Body of pancreas (tissue), 4 donors: ENCODE data around the gene HSPA12B. TPM values are rescaled to one million over a fixed set of nuclear protein-coding genes. Genes with fewer than 3 reads are reported as not detected.
A peak's percentile ranks its signal among the peaks of the same experiment; 100 is the strongest.

Experiments
- ATAC-seq: fragments of 150-250 bp; one replicate; pipeline ENCODE4 v1.9.1; 2016
- DNase-seq, 4 donors: peaks; one replicate each; pipeline ENCODE4 v3.0.0-alpha.2; 2019
- H3K27ac ChIP-seq, 4 donors: fragments of 200-600 bp; sonication (generic); 1 replicate in 3 of 4; 2 replicates in 1 of 4; pipeline versions ENCODE4 v1.5.1 to v1.6.1; 2016 to 2019; ENCODE audit warnings: mild to moderate bottlenecking in 1 of 4, mixed read lengths in 1 of 4, moderate library complexity in 1 of 4
- H3K27me3 ChIP-seq, 2 donors: fragments of 200-600 bp; sonication (generic); one replicate each; pipeline ENCODE4 v1.6.0; 2016; ENCODE audit warnings: mild to moderate bottlenecking in 1 of 2
- H3K36me3 ChIP-seq, 2 donors: fragments of 200-600 bp; sonication (generic); replicated peaks in 1 of 2; 2 replicates each; pipeline ENCODE4 v1.5.1; 2016; ENCODE audit warnings: low read depth in 2 of 2; ENCODE audit not compliant: insufficient read depth in 1 of 2
- H3K4me1 ChIP-seq: fragments of 200-600 bp; sonication (generic); one replicate; pipeline ENCODE4 v1.6.0; 2016
- H3K4me3 ChIP-seq, 2 donors: fragments of 200-600 bp; sonication (generic); 1 replicate in 1 of 2; 2 replicates in 1 of 2; pipeline ENCODE4 v1.5.1; 2016 to 2019
- H3K9me3 ChIP-seq, 3 donors: fragments of 200-600 bp; sonication (generic); 1 replicate in 2 of 3; 2 replicates in 1 of 3; pipeline ENCODE4 v1.5.1; 2016
- CTCF ChIP-seq, 7 experiments: fragments of 450-650 bp in 4 of 7; fragments of 200-600 bp in 3 of 7; sonication (generic) in 3 of 7; IDR thresholded peaks; one replicate each; pipeline ENCODE4 v1.5.1; 2016 to 2019; ENCODE audit warnings: antibody characterized with exemption in 7 of 7
- POLR2A ChIP-seq, 3 donors: fragments of 450-650 bp; IDR thresholded peaks; one replicate each; pipeline ENCODE4 v1.6.1; 2016; ENCODE audit warnings: antibody characterized with exemption in 3 of 3, mild to moderate bottlenecking in 2 of 3
- WGBS, 2 donors: methylation state at CpG; one replicate each; pipeline ENCODE4 v1.1.5; 2017; 5-methylcytosine and 5-hydroxymethylcytosine counted together
- intact Hi-C: fragments of 100-400 bp; cut with DNase I; formaldehyde crosslinking; loops from one replicate; pipeline ENCODE4 v1.15.1; 2023
- total RNA-seq, 2 donors: library from RNA; depleted of rRNA; stranded (reverse); fragments of >200 nt; gene quantifications; one replicate each; pipeline ENCODE4 v1.1.0, GENCODE V29; 2016

Gene HSPA12B
- total RNA-seq, 2 donors from 2014 or later, result 3.3 to 4.4 TPM

GRCh38 chr20:3738111-3739053 is 5.9 kb downstream of the HSPA12B start:
- intact Hi-C loops, result no loop called here

GRCh38 chr20:3739054-3739925 is 6.8 kb downstream of the HSPA12B start:
- Histone ChIP-seq H3K4me1 (peaks cover 16% of the 10 kb centered on the region), H3K27me3 (no peaks in the 10 kb centered on the region), H3K4me3 (no peak overlapping the region), H3K36me3 (no peaks in the 10 kb centered on the region), H3K27ac (peak overlapping the region in 1 of 4 donors; percentile 47), H3K9me3 (no peaks in the 10 kb centered on the region)
- intact Hi-C loops, result no loop called here
- 75 to 77% methylated on average over 18 to 19 of the region's 19 CpGs for WGBS, 2 donors
- DNase-seq (no peak), ATAC-seq (no peak)
- TF ChIP-seq POLR2A (IDR thresholded peaks at IDR 0.05) (no peak), CTCF (IDR thresholded peaks at IDR 0.05) (no peak)

More at GRCh38 chr20:3738111-3739053, 5.9 kb downstream of the HSPA12B start:
- Histone ChIP-seq H3K4me1 (peaks cover 16% of the 10 kb centered on the region), H3K27me3 (no peaks in the 10 kb centered on the region), H3K27ac (no peak overlapping the region), H3K36me3 (no peaks in the 10 kb centered on the region), H3K9me3 (no peaks in the 10 kb centered on the region), H3K4me3 (no peak overlapping the region)
- TF ChIP-seq CTCF (IDR thresholded peaks at IDR 0.05), result no peak
- no peak for TF ChIP-seq POLR2A (IDR thresholded peaks at IDR 0.05)
- 65 to 67% methylated on average over 9 to 11 of the region's 11 CpGs for WGBS, 2 donors
- DNase-seq (no peak), ATAC-seq (no peak)

GRCh38 chr20:3739926-3740451 is 7.5 kb downstream of the HSPA12B start:
- H3K36me3 ChIP-seq, result no peaks in the 10 kb centered on the region
- no peak for TF ChIP-seq POLR2A (IDR thresholded peaks at IDR 0.05)
- no peak for TF ChIP-seq CTCF (IDR thresholded peaks at IDR 0.05)
- peaks cover 19% of the 10 kb centered on the region for H3K4me1 ChIP-seq
- no peaks in the 10 kb centered on the region for H3K27me3 ChIP-seq
- no peak overlapping the region for H3K4me3 ChIP-seq
- ATAC-seq, result no peak
- no peaks in the 10 kb centered on the region for H3K9me3 ChIP-seq
- intact Hi-C loops, result no loop called here
- H3K27ac ChIP-seq, result peak overlapping the region in 1 of 4 donors; percentile 47
- no peak for DNase-seq
- 20 to 71% methylated on average over 1 to 7 of the region's 7 CpGs for WGBS, 2 donors

- DNase-seq (no peak), ATAC-seq (no peak)
- peaks cover 20% of the 10 kb centered on the region for H3K4me1 ChIP-seq
- no peak overlapping the region for H3K27ac ChIP-seq
- TF ChIP-seq CTCF (IDR thresholded peaks at IDR 0.05) (no peak), POLR2A (IDR thresholded peaks at IDR 0.05) (no peak)
- H3K9me3 ChIP-seq, result no peaks in the 10 kb centered on the region
- WGBS, 2 donors, result 86 to 88% methylated on average over 12 to 13 of the region's 15 CpGs
- H3K36me3 ChIP-seq, result no peaks in the 10 kb centered on the region
- no peak overlapping the region for H3K4me3 ChIP-seq
- H3K27me3 ChIP-seq, result no peaks in the 10 kb centered on the region
- intact Hi-C loops, result no loop called here
Measured at GRCh38 chr20:3740615-3741301, 8.3 kb downstream of the HSPA12B start.
